Omental fat pad (tissue), 4 donors: ENCODE data around the gene MESP2. TPM values are rescaled to one million over a fixed set of nuclear protein-coding genes. Genes with fewer than 3 reads are reported as not detected.

Experiments
- ATAC-seq: fragments of 150-250 bp; one replicate; pipeline ENCODE4 v1.9.1; 2016; ENCODE audit warnings: mild to moderate bottlenecking, moderate library complexity; ENCODE audit not compliant: low FRiP score
- DNase-seq: peaks from one replicate; pipeline ENCODE4 v3.0.0-alpha.2; 2019; ENCODE audit warnings: low spot score
- CTCF ChIP-seq, 3 donors: fragments of 450-650 bp; IDR thresholded peaks; one replicate each; pipeline ENCODE4 v1.5.1; 2016 to 2017; ENCODE audit warnings: antibody characterized with exemption in 3 of 3, mild to moderate bottlenecking in 3 of 3, moderate library complexity in 2 of 3
- total RNA-seq, 4 donors: library from RNA; depleted of rRNA; stranded (reverse); fragments of >200 nt; gene quantifications; one replicate each; pipeline ENCODE4 v1.1.0, GENCODE V29; 2016

The MESP2 gene
- total RNA-seq, 4 donors from 2014 or later = 0.48 TPM; not detected in 3

- DNase-seq (no peak), ATAC-seq (no peak)
- no peak for TF ChIP-seq CTCF (IDR thresholded peaks at IDR 0.05)
These were observed 26.6 kb upstream of the MESP2 start for GRCh38 chr15:89749526-89749925.

GRCh38 chr15:89749951-89750559, 26.1 kb upstream of the MESP2 start:
- DNase-seq (no peak), ATAC-seq (peak; percentile 19)
- no peak for TF ChIP-seq CTCF (IDR thresholded peaks at IDR 0.05)

- peak in 1 of 3 donors; percentile 51 for TF ChIP-seq CTCF (IDR thresholded peaks at IDR 0.05)
- DNase-seq (peak; percentile 72), ATAC-seq (peak; percentile 94)
These were observed 25.3 kb upstream of the MESP2 start, which contains the start of gene MESP1 for GRCh38 chr15:89750560-89751542. TSS of gene MESP1 (minus strand) at chr15:89751249. CDS start at chr15:89751231, 18 bp downstream.

GRCh38 chr15:89751748-89752147, 24.4 kb upstream of the MESP2 start:
- DNase-seq (no peak), ATAC-seq (no peak)
- TF ChIP-seq CTCF (IDR thresholded peaks at IDR 0.05) = no peak

GRCh38 chr15:89753855-89754254, 22.3 kb upstream of the MESP2 start:
- no peak for TF ChIP-seq CTCF (IDR thresholded peaks at IDR 0.05)
- ATAC-seq (no peak), DNase-seq (no peak)

- no peak for ATAC-seq
- DNase-seq = no peak
- no peak for TF ChIP-seq CTCF (IDR thresholded peaks at IDR 0.05)
These were observed 21.6 kb upstream of the MESP2 start for GRCh38 chr15:89754361-89755154.
